Right lobe of liver (tissue), 6 donors: ENCODE measurements around the gene RCAN1. TPM values are rescaled to one million over a fixed set of nuclear protein-coding genes. Genes with fewer than 3 reads are reported as not detected.

ENCODE experiments used
- ATAC-seq, 4 donors: fragments of 200-7000 bp; cut with Tn5 transposase; one replicate each; pipeline ENCODE4 v1.9.1; 2020; ENCODE audit warnings: mild to moderate bottlenecking in 4 of 4, moderate library complexity in 4 of 4
- DNase-seq, 3 donors: peaks; one replicate each; pipeline ENCODE4 v3.0.0-alpha.2; 2020
- H3K27ac ChIP-seq, 3 donors: fragments of 200-600 bp; one replicate each; pipeline ENCODE4 v1.8.0; 2022
- H3K27me3 ChIP-seq, 2 donors: fragments of 200-600 bp; one replicate each; pipeline ENCODE4 v1.8.0; 2022
- H3K36me3 ChIP-seq, 4 donors: fragments of 200-600 bp; sonication (generic) in 1 of 4; one replicate each; pipeline versions ENCODE4 v1.5.1 to v1.8.0; 2017 to 2022; ENCODE audit warnings: control low read depth in 1 of 4
- H3K4me1 ChIP-seq, 4 donors: fragments of 200-600 bp; sonication (generic) in 1 of 4; one replicate each; pipeline versions ENCODE4 v1.5.1 to v1.8.0; 2017 to 2022; ENCODE audit warnings: control low read depth in 1 of 4
- H3K4me3 ChIP-seq, 3 donors: fragments of 200-600 bp; one replicate each; pipeline ENCODE4 v1.8.0; 2022
- H3K9me3 ChIP-seq, 4 donors: fragments of 200-600 bp; sonication (generic) in 1 of 4; one replicate each; pipeline versions ENCODE4 v1.5.1 to v1.8.0; 2017 to 2022; ENCODE audit warnings: control low read depth in 1 of 4
- CTCF ChIP-seq, 4 donors: fragments of 200-600 bp in 3 of 4; fragments of 450-650 bp in 1 of 4; IDR thresholded peaks; one replicate each; pipeline versions ENCODE4 v1.5.1 to v1.8.0; 2016 to 2022; ENCODE audit warnings: antibody characterized with exemption in 4 of 4, mild to moderate bottlenecking in 2 of 4
- POLR2A ChIP-seq: fragments of 450-650 bp; IDR thresholded peaks from one replicate; pipeline ENCODE4 v1.6.1; 2017; ENCODE audit warnings: antibody characterized with exemption, mild to moderate bottlenecking
- WGBS: methylation state at CpG from one replicate; pipeline ENCODE4 v1.1.6; 2018; ENCODE audit warnings: low coverage, low lambda C conversion rate; ENCODE audit not compliant: insufficient coverage; ENCODE audit errors: missing lambda C conversion rate; 5-methylcytosine and 5-hydroxymethylcytosine counted together
- intact Hi-C, 2 donors: fragments of 100-400 bp; cut with DNase I; formaldehyde crosslinking; loops; one replicate each; pipeline versions ENCODE4 v1.11.2 to v1.14.1; 2022
- long read RNA-seq: library from polyadenylated mRNA; unstranded; transcript quantifications from one replicate; pipeline ENCODE4 v2.0.0, GENCODE V29; 2019
- total RNA-seq, 6 experiments: library from RNA; depleted of rRNA in 2 of 6; stranded (reverse); fragments of >200 nt in 2 of 6; fragmentation: NEBNext Ultra II Directional in 3 of 6; extraction: Animal tissue kit (Norgen Biotek cat#: 25700) in 3 of 6; gene quantifications; one replicate each; pipeline versions ENCODE4 v1.1.0 to v1.2.4, GENCODE V29; 2016 to 2023
- donor health status: DM: no; HTN: yes; CAD: no.
- donor health status: DM: no; HTN: no; CAD: no.
- donor health status: DM: no; HTN: no; CAD: no.
- donor health status: DM: no; HTN: yes; CAD: no.
- donor health status: DM: no; HTN: yes; CAD: no.

The RCAN1 gene
- total RNA-seq, result 10 to 100 TPM; 34.3 to 71.0 (median 55.4) TPM
- long read RNA-seq, partial matches to known transcripts, result 11 of 21 reads
- long read RNA-seq, other reads (novel, unspliced or antisense), result 7 of 21 reads

GRCh38 chr21:34614628-34615486 is at the start of gene RCAN1:
Gene RCAN1 (minus strand): TSS chr21:34615113. CDS start chr21:34615011, 102 bp downstream.
- peak within 1 kb of the TSS; percentile 59 to 90 (median 72) for H3K4me3 ChIP-seq
- H3K27ac ChIP-seq, result peak within 1 kb of the TSS; percentile 3 to 75 (median 59)
- TF ChIP-seq CTCF (IDR thresholded peaks at IDR 0.05) (no peak), POLR2A (peak; percentile 57)
- H3K9me3 ChIP-seq, result no peaks in the 10 kb centered on the region
- intact Hi-C loops, result no loop called here
- no peaks in the 10 kb centered on the region for H3K36me3 ChIP-seq
- peak; percentile 90 to 95 (median 94) for DNase-seq
- peaks cover 0 to 12% (median 2%) of the 10 kb centered on the region in 4 donors for H3K4me1 ChIP-seq
- H3K27me3 ChIP-seq, result no peaks in the 10 kb centered on the region
- ATAC-seq, result peak; percentile 97 to 98 (median 97)
- 1% methylated on average over 33 of the region's 121 CpGs for WGBS

GRCh38 chr21:34661848-34662247 is 46.9 kb upstream of the RCAN1 start:
- intact Hi-C loops, result no loop called here
- Histone ChIP-seq H3K27ac (no peak overlapping the region), H3K4me1 (no peaks in the 10 kb centered on the region), H3K9me3 (peaks cover 0 to 7% (median 0%) of the 10 kb centered on the region in 4 donors), H3K27me3 (no peaks in the 10 kb centered on the region), H3K36me3 (no peaks in the 10 kb centered on the region), H3K4me3 (no peak overlapping the region)
- ATAC-seq (no peak), DNase-seq (no peak)
- no peak for TF ChIP-seq CTCF (IDR thresholded peaks at IDR 0.05)
- TF ChIP-seq POLR2A, result no peak

GRCh38 chr21:34653522-34653921 is 38.6 kb upstream of the RCAN1 start:
- no peak overlapping the region for H3K27ac ChIP-seq
- DNase-seq, result no peak
- H3K27me3 ChIP-seq, result no peaks in the 10 kb centered on the region
- ATAC-seq, result no peak
- 85% methylated on average over 6 of the region's 6 CpGs for WGBS
- no peaks in the 10 kb centered on the region for H3K36me3 ChIP-seq
- TF ChIP-seq POLR2A (no peak), CTCF (IDR thresholded peaks at IDR 0.05) (no peak)
- intact Hi-C loops, result no loop called here
- no peaks in the 10 kb centered on the region for H3K9me3 ChIP-seq
- H3K4me1 ChIP-seq, result peaks cover 0 to 4% (median 0%) of the 10 kb centered on the region in 4 donors
- no peak overlapping the region for H3K4me3 ChIP-seq

- Histone ChIP-seq H3K27ac (no peak overlapping the region), H3K4me1 (peaks cover 0 to 5% (median 0%) of the 10 kb centered on the region in 4 donors), H3K27me3 (no peaks in the 10 kb centered on the region), H3K9me3 (no peaks in the 10 kb centered on the region), H3K4me3 (no peak overlapping the region), H3K36me3 (no peaks in the 10 kb centered on the region)
- TF ChIP-seq POLR2A (no peak), CTCF (IDR thresholded peaks at IDR 0.05) (no peak)
- intact Hi-C loops, result no loop called here
- no peak for DNase-seq
- no peak for ATAC-seq
- WGBS, result 78% methylated on average over 1 of the region's 1 CpG
Observed at GRCh38 chr21:34651642-34652041, 36.7 kb upstream of the RCAN1 start.
